ENCODE data around the gene RPL36.

GRCh38 chr19:5693195-5694166 is 3.4 kb downstream of the RPL36 start:
- TF ChIP-seq MAX (IDR thresholded peaks at IDR 0.05) (no peak), RNF2 (IDR thresholded peaks at IDR 0.05; ENCODE audit: borderline replicate concordance, low read depth) (no peak), REST (IDR thresholded peaks at IDR 0.05) (no peak), BHLHE40 (IDR thresholded peaks at IDR 0.05; ENCODE audit: low read depth, low read length) (no peak), CTCF (IDR thresholded peaks at IDR 0.05) (no peak), CHD2 (IDR thresholded peaks at IDR 0.05; ENCODE audit: low read length, partially characterized antibody) (no peak), NR3C1 (IDR thresholded peaks at IDR 0.05) (no peak), POLR2A (IDR thresholded peaks at IDR 0.05; ENCODE audit: low read length) (no peak), CEBPB (IDR thresholded peaks at IDR 0.05) (no peak), CBX8 (IDR thresholded peaks at IDR 0.05) (no peak), PBX3 (IDR thresholded peaks at IDR 0.05) (no peak), EP300 (IDR thresholded peaks at IDR 0.05) (no peak), MYC (IDR thresholded peaks at IDR 0.05; ENCODE audit: borderline replicate concordance, low read length) (no peak), JUN (IDR thresholded peaks at IDR 0.05) (no peak)
